Suprapubic skin (tissue), 4 donors: ENCODE results near the gene CCDC117. TPM values are rescaled to one million over a fixed set of nuclear protein-coding genes. Genes with fewer than 3 reads are reported as not detected.

Experiments
- total RNA-seq, 4 donors: library from RNA; depleted of rRNA; stranded (reverse); fragments of >200 nt; gene quantifications; one replicate each; pipeline ENCODE4 v1.1.0, GENCODE V29; 2016

Gene CCDC117
- total RNA-seq, 4 donors from 2014 or later, result 12.0 to 21.2 (median 16.6) TPM

Other genes with a start within 250 kb of the CCDC117 start
- 10 to 100 TPM in 2 of 4 donors, 1 to 10 TPM in 2; 8.1 to 23.1 (median 11.7) TPM for gene TTC28, start 92.9 kb upstream of the CCDC117 start, total RNA-seq
- gene CHEK2, start 30.9 kb upstream of the CCDC117 start, total RNA-seq, result 10 to 100 TPM in 2 of 4 donors, 1 to 10 TPM in 2; 6.1 to 14.8 (median 10.0) TPM
- gene HSCB, start 30.7 kb upstream of the CCDC117 start, total RNA-seq, result 10 to 100 TPM; 14.2 to 28.1 (median 20.5) TPM
- gene XBP1, start 27.9 kb downstream of the CCDC117 start, total RNA-seq, result 100 to 1,000 TPM; 220 to 305 (median 237) TPM
- gene ZNRF3, start 110.9 kb downstream of the CCDC117 start, total RNA-seq, result 10 to 100 TPM; 13.3 to 20.7 (median 18.4) TPM